Measurements from ENCODE around the gene C17orf58.
"Not testable (repeated sequence)": the region's sequence is repeated elsewhere in the genome, so short reads cannot be mapped to it uniquely, and the experiment has no call there.

Gene C17orf58

DNA sequence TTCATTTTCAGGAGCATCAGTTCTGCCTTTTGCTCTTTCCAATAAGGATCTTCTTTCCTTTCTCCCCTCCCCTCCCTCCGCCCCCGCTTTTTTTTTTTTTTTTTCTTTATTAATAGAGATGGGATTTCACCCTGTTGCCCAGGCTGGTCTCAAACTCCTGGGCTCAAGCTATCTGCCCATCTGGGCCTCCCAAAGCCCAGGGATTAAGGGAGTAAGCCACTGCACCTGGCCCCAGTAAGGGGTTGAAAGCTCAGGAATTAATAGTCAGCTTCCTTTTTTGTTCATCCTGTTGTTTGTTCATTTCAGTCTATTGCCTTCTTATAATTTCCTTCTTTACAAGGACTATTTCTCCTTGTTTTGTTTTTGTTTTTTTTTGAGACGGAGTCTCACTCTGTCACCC, 7.9 kb upstream of the C17orf58 start:
- no peak for DNase-seq (ENCODE audit: low read depth in 3 of 3)

DNA sequence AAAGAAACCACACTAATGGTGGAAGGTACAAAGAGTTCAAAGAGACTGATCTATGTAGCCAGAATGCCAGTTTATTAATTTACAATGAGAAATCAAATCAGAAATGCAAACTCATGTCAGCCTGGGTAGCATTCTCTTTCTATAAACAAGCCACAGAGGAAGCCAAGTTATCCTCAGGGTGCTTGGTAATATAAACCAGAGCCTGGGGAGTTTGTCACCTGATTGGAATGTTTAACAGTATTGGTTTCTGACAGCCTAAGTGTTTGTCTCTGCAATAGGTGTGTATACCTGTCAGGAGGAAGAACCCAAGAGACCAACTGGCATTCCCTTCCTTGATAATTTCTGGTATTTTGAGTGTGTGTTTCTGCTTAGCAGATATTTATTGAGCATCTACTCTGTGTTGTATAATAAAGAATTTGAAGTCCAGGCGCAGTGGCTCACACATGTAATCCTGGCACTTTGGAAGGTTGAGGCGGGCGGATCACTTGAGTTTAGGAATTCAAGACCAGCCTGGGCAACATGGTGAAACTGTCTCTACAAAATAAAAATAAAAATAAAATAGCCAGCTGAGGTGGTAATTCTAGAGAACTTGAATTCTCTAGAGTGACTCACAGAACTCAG, 3.1 kb upstream of the C17orf58 start:
- no peak for DNase-seq (ENCODE audit: low read depth in 3 of 3)

DNA sequence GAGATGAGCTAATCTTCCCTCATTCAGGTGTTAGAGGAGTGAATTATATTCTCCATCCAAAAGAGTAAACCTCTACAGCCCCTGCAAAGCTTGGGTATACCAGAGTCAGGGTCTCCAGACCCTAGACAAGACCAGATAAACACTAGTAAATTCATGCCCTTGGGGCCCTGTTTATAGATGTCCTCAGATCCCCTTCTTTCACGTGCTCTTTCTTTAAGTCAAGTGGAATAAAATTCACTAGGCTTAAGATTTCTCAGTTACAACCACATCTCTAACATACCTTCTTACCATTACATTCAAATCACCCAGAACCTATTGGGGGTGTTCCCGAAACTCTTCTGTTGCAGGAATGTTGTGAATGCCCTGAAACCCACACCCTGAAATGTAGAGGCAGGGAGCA, 2.2 kb upstream of the C17orf58 start:
- DNase-seq (ENCODE audit: low read depth in 3 of 3): no peak

DNA sequence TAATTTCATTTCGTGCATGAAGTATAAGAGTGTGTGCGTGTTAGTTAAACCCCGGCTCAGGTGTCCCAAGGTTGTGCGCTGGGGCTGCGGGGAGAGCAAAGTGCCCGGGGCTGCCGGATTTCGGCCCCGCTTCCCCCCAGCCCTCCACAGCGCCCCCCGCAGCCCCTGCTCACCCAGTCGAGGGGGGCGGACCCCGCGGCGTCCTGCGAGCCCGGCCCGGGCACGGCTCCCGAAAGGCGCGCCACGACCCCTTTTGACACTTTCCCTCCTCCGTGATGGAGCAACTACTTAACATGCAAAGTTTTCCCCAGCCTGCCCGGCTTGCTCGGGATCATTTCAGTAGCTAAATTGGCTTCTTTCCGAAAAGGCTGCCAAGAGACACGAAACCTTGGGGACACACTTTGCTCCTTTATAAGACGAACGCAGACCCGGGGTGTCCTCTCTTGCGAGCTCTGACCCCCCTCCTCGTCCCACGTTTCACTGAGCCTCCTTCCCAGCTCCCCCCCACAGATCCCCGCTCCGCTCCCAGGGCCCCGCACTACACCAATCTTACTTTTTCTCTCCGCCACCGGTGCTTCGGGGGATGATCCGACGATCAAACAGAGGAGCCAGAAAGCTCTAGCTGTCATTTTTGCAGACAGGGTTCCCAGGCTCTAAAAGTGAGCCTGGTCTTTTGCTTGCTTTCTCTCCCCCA, 552 bp downstream of the C17orf58 start:
- DNase-seq (ENCODE audit: low read depth in 3 of 3): no peak

DNA sequence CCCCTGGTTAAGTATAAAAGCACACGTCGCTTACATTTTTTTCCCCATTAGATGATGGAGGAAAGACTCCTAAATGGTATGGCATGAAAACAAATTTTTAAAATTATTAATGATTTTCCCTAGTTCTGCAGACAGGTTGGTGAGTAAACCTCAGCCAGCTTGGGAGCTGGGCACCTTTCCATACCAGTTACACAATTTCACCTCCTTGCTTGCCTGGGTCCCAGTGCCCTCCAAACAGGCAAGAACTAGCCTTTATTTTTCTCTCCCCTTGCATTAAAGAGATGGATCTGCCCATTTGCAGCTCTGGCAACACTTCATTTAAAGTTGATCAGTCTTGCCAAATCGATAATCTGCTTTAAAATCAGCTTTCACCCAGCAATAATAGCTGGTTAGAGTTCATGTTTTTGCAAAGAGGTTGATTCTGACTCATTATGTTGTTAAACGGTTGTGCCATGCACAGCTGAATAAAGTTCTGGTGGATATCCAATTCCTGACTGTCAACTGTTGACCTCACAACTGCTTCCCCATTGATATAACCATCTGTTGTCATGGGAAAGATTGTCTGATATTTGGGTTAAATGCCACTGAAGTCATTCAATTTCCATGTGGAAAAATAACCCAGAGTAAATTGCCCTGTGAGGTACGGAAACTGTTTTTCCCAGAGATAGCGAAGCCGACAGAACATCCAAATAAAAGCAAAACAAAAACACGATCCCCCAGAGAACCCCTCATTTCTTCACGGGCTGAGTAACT, 1.3 kb downstream of the C17orf58 start:
- no peak for DNase-seq (ENCODE audit: low read depth in 3 of 3)

DNA sequence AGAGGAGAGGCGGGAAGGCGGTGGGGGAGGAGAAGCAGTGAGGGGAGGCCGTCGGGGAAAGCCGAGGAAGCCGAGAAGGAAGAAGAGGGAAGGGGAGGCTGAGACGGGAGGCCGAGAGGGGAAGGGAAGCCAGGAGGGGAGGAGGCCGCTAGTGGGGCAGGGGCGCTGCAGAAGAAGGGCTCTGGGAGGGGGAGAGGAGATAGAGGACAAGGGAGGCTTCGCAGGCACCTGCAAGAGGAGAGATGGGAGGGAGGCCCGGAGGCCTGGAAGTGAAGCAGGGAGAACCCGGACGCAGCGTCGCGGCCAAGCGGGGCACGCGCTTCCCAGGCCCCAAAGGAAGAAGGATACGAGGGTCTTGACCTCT, 2.3 kb downstream of the C17orf58 start:
- no peak for DNase-seq (ENCODE audit: low read depth in 3 of 3)

DNA sequence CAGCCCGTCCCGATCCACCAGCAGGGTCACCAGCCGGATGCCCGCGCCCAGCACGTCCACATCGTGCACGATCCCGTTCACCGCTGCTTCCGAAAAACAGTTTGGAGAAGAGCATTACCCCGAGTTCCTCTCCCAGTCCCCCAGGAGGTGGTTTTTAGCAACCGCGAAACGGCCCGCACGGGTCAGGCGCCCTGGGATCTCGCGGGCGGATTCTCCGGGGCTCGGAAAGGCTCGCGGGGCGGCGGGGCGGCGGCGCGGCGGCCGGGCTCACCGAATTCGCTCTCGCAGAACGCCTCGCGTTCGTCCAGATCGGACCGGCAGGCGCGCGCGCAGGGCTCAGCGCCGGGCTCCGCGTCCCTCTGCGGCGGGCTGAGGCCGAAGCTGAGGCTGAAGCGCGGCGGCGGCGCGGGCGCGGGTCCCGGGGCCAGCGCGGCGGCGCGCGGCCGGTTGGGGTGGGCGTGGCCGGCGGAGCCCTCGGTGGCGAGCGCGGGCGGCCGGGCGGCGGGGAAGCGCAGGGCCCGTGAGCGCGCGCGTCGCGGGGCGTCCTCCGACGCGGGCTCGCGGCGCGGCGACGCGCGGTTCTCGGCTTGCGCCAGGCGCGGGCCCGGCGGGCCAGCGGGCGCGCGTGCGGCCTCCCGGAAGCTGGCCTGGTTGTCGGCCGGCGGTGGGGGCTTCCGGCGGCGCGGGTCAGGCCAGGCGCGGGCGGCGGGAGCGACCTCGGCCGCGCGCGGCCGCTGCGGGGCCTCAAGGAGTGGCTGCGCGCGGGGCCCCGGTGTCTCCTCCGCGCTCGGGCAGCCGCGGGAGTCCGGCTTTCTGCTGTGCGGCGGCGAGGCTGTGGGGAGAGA, 2.9 kb downstream of the C17orf58 start:
- DNase-seq (ENCODE audit: low read depth in 3 of 3): peak; percentile 45 to 62 (median 47)

DNA sequence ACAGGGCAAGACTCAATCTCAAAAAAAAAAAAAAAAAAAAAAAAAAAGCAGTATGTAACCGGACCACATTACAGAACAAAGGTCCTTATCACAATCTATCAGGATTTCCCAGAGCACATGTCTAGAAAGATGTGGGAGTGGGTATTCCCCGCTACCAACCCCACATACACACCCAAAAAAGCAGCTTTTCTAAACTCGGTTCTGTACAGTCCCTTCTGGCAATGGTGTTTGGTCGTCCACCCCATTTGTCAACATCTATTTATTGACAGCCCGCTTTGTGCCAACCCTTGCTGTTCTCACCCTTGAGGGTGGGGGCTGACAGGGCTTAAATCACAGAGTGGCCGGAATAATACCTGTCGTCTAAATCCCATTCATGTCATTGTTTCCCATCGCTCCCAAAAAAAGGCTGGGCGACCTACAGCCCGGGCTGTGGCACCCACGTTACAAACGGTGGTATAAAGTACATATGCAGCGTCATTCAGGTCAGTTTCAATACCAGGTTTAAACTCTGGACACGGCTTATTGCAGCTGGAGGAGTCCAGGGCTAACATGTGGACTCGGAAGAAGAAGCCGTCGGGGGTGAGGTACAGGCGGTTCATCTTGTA, 3.6 kb downstream of the C17orf58 start:
- DNase-seq (ENCODE audit: low read depth in 3 of 3): no peak

DNA sequence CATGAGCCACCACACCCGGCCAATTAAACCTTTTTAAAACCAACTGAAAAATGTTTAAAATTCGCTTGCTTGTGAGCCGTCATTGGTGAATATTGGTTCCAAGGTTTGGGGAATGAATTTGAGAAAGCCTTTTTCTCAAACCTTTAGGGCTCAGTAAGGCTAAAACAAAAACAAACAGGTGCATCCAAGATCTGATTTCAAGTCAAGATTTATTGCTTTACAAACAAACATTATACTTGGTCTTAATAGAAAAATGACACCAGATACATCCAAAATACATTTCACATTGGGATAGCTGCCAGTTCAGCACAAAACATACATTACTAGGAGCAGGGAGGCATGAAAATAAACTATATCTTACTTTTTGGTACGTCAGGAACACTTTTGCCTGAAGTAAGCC, 5.4 kb downstream of the C17orf58 start:
- DNase-seq (ENCODE audit: low read depth in 3 of 3): no peak

DNA sequence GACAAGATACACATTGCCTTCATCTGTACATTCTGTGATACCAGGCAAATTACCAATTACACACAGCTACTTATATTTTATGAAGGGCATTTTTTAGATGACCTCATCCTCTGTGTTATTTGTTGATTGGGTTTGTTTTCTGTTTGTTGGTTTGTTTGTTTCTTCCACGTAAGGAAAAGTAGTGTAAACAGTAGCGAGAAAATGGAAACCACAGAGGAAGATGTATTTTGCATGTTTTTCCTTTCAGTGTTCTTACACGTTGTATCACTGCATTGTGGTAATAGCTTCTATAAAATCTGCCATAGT, 12.9 kb downstream of the C17orf58 start:
- DNase-seq (ENCODE audit: low read depth in 3 of 3): no peak

DNA sequence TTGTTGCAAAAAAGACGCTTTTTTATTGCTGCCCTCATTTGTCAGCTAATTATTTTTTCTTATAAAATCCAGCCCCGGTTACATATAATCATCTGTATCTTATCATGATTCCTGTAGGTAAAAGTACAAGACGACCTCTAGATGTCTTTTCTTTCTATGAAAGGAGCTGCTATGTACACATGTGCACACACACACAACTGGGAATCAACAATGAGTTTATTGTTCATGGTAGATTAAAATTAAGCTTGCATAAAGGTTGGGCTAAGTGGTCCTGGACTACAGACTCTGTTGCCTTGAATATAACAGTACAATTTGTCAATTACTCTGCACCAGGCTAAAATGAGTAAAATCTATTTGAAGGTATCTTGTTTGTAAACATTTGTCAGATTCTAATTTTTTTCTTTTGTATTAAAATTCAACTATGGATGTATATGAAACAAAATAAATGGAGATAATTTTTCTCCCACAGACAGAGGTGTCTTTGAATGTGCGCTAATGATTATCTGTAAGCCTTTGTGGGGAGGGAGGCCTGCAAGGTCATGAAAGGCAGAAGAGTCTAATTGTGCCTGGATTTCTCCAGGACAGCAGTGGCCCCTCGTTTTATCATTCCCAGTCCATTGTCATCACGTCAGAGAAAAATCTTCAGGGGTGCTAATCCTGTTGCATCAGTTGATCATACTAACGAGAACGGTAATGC, 13.4 kb downstream of the C17orf58 start:
- DNase-seq (ENCODE audit: low read depth in 3 of 3): no peak

DNA sequence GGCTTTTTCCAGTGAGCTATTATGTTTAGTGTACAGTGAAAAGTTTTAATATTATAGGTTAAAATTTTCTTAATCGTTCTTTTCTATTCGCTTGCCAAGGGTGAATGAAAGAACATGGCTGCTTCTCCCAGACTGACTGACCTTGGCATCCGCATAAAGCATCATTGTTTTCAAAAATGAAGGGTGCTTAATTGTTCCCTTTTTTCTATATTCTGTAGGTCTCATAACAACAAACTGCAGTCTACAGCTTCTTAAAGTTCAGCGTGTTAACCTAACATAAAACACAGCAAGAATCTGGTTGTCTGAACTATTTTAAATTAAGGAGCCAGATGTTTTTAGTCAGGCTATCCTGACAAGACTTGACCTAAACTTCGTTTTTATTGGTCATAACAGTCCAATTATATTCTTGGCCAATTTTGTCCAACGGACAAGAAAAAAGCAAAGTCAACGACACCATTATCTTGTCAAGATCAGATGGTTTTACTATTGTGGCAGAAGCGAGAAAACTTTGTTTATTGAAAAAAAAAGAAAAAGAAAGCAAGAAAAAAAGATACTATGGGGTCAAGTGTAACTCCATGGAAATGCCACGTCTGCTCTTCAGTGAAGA, 14.1 kb downstream of the C17orf58 start:
- DNase-seq (ENCODE audit: low read depth in 3 of 3): no peak

DNA sequence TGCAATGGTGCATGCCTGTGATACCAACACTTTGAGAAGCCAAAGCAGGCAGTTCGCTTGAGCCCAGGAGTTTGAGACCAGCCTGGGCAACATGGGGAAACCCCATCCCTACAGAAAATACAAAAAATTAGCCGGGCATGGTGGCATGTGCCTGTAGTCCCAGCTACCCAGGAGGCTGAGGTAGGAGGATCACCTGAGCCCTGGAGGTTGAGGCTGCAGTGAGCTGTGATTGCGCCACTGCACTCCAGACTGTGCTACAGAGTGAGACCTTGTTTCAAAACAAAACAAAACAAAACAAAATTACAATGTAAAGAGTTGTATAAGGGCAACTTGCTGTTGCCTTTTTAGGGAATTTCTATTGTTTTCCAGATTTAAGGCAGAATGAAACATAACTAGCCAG, 15.4 kb downstream of the C17orf58 start:
- DNase-seq (ENCODE audit: low read depth in 3 of 3): not testable (repeated sequence)

DNA sequence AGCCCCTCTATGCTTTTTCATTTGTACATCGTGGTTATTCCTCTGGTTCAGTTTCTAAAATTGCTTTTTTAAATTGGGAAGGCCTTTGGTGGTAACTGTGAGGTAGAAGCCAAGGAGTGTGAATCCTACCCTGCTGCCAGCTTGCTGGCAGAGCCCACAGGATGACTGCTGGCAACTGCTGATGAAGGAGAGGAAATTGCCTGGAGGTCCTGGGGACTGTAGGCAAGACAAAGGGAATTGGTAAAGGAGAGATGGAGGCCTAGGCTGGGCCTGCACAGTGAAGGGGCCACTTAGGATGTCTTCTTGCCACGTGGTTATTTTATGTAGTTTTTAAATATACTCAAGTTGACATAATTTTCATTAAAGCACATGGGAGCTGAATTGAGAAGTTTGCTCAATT, 15.8 kb downstream of the C17orf58 start:
- DNase-seq (ENCODE audit: low read depth in 3 of 3): no peak

DNA sequence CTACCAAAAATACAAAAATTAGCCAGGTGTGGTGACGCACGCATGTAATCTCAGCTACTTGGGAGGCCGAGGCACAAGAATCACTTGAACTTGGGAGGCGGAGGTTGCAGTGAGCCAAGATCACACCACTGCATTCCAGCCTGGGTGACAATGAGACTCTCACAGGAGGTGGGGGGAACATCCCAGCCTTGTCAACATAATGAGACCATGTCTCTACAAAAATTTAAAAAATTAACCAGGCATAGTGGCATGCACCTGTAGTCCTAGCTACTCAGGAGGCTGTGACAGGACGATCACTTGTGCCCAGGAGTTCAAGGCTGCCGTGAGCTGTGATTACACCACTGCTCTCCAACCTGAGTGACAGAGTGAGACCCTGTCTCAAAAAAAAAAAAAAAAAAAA, 20.0 kb downstream of the C17orf58 start:
- not testable (repeated sequence) for DNase-seq (ENCODE audit: low read depth in 3 of 3)

DNA sequence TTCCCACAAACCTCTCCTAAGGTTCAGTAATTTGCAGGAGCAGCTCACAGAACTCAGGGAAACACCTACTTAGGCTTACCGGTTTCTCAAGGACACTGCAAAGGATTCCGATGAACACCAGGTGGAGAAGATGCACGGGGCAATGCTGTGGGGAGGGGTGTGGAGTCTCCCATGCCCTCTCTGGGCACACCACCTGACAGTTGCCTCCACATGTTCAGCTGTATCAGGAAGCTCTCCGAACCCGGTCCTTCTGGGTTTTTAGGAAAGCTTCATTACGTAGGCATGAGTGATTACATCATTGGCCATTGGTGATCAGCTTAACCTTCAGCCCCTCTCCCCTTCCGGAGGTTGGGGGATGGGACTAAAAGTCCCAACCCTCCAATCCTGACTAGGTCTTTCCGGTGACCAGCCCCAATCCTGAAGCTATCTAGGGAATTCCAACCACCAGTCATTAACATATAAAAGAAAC, 21.6 kb downstream of the C17orf58 start:
- no peak for DNase-seq (ENCODE audit: low read depth in 3 of 3)

DNA sequence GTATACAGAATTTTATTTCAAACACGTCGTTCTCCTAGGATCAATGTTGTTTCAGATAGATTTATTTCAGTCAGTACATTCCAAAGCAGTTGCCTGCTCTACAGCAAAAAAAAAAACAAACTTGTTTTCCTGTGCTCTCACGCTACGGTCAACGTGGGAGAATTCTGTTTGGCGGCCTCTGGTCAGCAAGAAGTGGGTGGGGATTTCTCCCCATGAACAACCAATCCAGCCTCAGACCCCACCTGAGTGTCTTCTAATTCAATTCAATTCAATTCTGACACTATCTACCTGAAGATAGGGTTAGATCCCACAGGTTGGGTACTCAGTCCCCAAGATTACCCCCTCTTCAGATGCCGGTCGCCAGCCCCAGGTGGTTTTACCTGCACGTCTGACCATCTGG, 22.1 kb downstream of the C17orf58 start:
- no peak for DNase-seq (ENCODE audit: low read depth in 3 of 3)

DNA sequence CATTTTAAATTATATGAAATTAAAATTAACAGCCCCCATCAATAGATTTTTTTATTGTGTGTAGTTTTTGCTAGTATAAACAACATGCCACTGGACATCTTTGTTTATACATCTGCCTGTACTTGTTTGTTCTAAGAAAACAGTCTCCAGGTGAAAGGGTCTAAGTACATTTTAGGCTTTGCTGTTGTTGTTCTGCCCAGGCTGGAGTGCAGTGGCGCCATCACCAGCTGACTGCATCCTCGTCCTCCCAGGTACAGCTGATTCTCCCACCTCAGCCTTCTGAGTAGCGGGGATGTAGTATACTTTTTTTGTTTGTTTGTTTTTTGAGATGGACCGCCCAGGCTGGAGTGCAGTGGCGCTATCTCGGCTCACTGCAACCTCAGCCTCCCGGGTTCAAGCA, 25.5 kb downstream of the C17orf58 start:
- DNase-seq (ENCODE audit: low read depth in 3 of 3): no peak

DNA sequence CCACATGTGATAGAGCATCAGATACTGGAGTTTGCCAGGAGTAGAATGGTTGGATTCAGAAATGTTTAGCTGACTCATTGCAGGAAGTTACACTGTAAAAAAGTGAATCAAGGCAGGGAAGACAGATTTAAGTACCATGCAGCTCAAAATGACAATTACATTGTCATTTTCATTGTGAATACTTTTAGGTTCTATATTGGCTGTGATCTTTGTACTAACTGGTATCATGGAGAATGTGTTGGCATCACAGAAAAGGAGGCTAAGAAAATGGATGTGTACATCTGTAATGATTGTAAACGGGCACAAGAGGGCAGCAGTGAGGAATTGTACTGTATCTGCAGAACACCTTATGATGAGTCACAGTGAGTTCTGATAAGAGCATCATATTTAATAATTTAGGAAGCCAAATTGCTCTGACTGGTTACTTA, 33.1 kb downstream of the C17orf58 start:
- DNase-seq (ENCODE audit: low read depth in 3 of 3): peak; percentile 13 to 58 (median 40)

DNA sequence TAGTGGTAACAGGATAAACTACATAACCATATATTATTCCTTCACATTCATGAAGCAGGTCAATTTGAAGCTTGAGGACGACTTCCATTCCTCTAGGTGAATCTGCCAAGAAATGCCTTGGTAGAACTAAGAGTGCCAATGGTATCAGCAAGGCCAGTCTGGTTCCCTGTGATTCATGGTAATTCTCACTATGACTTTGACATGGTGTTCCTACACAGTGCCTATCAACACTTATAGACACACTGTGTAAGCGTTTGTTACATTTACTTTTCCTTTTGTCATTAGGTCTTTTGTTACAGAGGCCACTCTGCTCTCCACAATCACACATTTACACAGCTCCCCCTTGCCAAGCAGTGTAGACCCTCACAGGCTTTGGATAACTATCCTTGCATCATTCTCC, 34.1 kb downstream of the C17orf58 start:
- DNase-seq (ENCODE audit: low read depth in 3 of 3): not testable (repeated sequence)

DNA sequence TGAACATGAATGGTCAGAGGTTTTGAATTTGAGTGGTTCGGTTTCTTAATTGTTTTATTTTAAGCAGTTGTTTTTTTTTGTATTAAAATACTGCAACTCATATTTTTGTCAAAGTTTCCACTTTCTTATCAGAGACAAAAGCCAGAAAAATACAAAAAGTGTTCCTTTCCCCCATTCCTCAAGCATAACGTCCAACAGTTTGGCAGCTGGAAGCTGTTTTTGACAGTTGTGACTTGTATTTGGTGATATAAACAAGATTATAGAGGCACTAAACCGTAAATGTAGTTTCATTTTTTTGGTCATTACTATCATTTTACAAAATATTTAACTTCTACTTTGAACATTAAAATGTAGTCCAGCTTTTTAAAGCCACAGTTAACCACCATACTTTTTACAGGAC, 36.0 kb downstream of the C17orf58 start:
- not testable (repeated sequence) for DNase-seq (ENCODE audit: low read depth in 3 of 3)

Measured in stimulated activated CD4-positive, alpha-beta T cell treated with anti-CD3 and anti-CD28 coated beads, TNF-alpha, amount 100 ng/mL, for 4 hours (primary cell).